H9 (cell line): ENCODE measurements around the gene NEK6. TPM values are rescaled to one million over a fixed set of nuclear protein-coding genes. Genes with fewer than 3 reads are reported as not detected.

Source experiments
- DNase-seq: peaks from one replicate; pipeline ENCODE4 v3.0.0-alpha.2; 2017
- H2AFZ ChIP-seq: one replicate; pipeline ENCODE4 v1.6.1; 2013; ENCODE audit warnings: mild to moderate bottlenecking, low read length, control low read depth, moderate library complexity
- H2AK5ac ChIP-seq: 2 replicates; pipeline ENCODE4 v1.6.1; 2013; ENCODE audit warnings: low read length, control low read depth, mixed read lengths; ENCODE audit not compliant: insufficient read length
- H2BK120ac ChIP-seq: one replicate; pipeline ENCODE4 v1.6.1; 2013; ENCODE audit warnings: low read depth, mild to moderate bottlenecking, low read length, control low read depth, inconsistent platforms; ENCODE audit not compliant: poor library complexity, severe bottlenecking
- H2BK12ac ChIP-seq: 2 replicates; pipeline ENCODE4 v1.6.1; 2013; ENCODE audit warnings: low read length, control low read depth, mixed read lengths, low read depth; ENCODE audit not compliant: insufficient read length
- H2BK15ac ChIP-seq: 2 replicates; pipeline ENCODE4 v1.6.1; 2013; ENCODE audit warnings: low read depth, low read length, control low read depth
- H2BK20ac ChIP-seq: one replicate; pipeline ENCODE4 v1.6.1; 2013; ENCODE audit warnings: low read depth, mild to moderate bottlenecking, low read length, control low read depth, inconsistent platforms; ENCODE audit not compliant: poor library complexity, severe bottlenecking
- H2BK5ac ChIP-seq: 2 replicates; pipeline ENCODE4 v1.6.1; 2013; ENCODE audit warnings: low read length, control low read depth, mixed read lengths; ENCODE audit not compliant: insufficient read length
- H3K14ac ChIP-seq: 2 replicates; pipeline ENCODE4 v1.6.1; 2013; ENCODE audit warnings: low read length, control low read depth; ENCODE audit not compliant: insufficient read depth
- H3K18ac ChIP-seq: 2 replicates; pipeline ENCODE4 v1.6.1; 2013; ENCODE audit warnings: low read depth, mild to moderate bottlenecking, mixed read lengths, low read length, control low read depth; ENCODE audit not compliant: insufficient read length
- H3K23ac ChIP-seq: 2 replicates; pipeline ENCODE4 v1.6.1; 2013; ENCODE audit warnings: low read length, control low read depth, mixed read lengths, low read depth; ENCODE audit not compliant: insufficient read length
- H3K23me2 ChIP-seq: 2 replicates; pipeline ENCODE4 v1.6.1; 2013; ENCODE audit warnings: low read depth, mild to moderate bottlenecking, mixed read lengths, low read length, control low read depth; ENCODE audit not compliant: insufficient read length, poor library complexity, severe bottlenecking
- H3K27ac ChIP-seq: 2 replicates; pipeline ENCODE4 v1.5.1; 2013; ENCODE audit warnings: low read length, control low read depth, mixed read lengths, low read depth; ENCODE audit not compliant: insufficient read length
- H3K27me3 ChIP-seq: 2 replicates; pipeline ENCODE4 v1.6.1; 2013; ENCODE audit warnings: low read length, control low read depth, inconsistent platforms; ENCODE audit not compliant: insufficient read depth
- H3K4ac ChIP-seq: 2 replicates; pipeline ENCODE4 v1.6.1; 2013; ENCODE audit warnings: low read depth, mild to moderate bottlenecking, control low read depth, inconsistent platforms, low read length, moderate library complexity
- H3K4me1 ChIP-seq: 2 replicates; pipeline ENCODE4 v1.6.1; 2013; ENCODE audit warnings: low read length, control low read depth, inconsistent platforms; ENCODE audit not compliant: insufficient read depth
- H3K4me2 ChIP-seq: 2 replicates; pipeline ENCODE4 v1.6.1; 2013; ENCODE audit warnings: low read length, control low read depth, mixed read lengths; ENCODE audit not compliant: insufficient read length, insufficient read depth
- H3K56ac ChIP-seq: 2 replicates; pipeline ENCODE4 v1.6.1; 2013; ENCODE audit warnings: low read depth, mild to moderate bottlenecking, mixed read lengths, low read length, control low read depth; ENCODE audit not compliant: insufficient read length
- H3K79me1 ChIP-seq: 2 replicates; pipeline ENCODE4 v1.6.1; 2013; ENCODE audit warnings: low read depth, mild to moderate bottlenecking, moderate library complexity, low read length, control low read depth, inconsistent platforms; ENCODE audit not compliant: insufficient read depth, poor library complexity, severe bottlenecking
- H3K79me2 ChIP-seq: 2 replicates; pipeline ENCODE4 v1.6.1; 2013; ENCODE audit warnings: low read length, control low read depth, inconsistent platforms; ENCODE audit not compliant: insufficient read depth
- H3K9ac ChIP-seq: 2 replicates; pipeline ENCODE4 v1.6.1; 2013; ENCODE audit warnings: low read length, control low read depth, mixed read lengths; ENCODE audit not compliant: insufficient read length; ENCODE audit errors: extremely low read depth
- H3K9me3 ChIP-seq: one replicate; pipeline ENCODE4 v1.6.1; 2013; ENCODE audit warnings: low read depth, low read length, inconsistent platforms; ENCODE audit not compliant: control insufficient read depth
- H3T11ph ChIP-seq: one replicate; pipeline ENCODE4 v1.6.1; 2013; ENCODE audit warnings: mild to moderate bottlenecking, low read length, control low read depth, inconsistent platforms
- H4K20me1 ChIP-seq: one replicate; pipeline ENCODE4 v1.6.1; 2013; ENCODE audit not compliant: control insufficient read depth, insufficient read length, insufficient read depth
- H4K5ac ChIP-seq: 2 replicates; pipeline ENCODE4 v1.6.1; 2013; ENCODE audit warnings: low read depth, mild to moderate bottlenecking, mixed read lengths, low read length, control low read depth; ENCODE audit not compliant: insufficient read length
- H4K8ac ChIP-seq: replicated peaks from 2 replicates; pipeline ENCODE4 v1.6.1; 2013; ENCODE audit warnings: low read length, control low read depth, mixed read lengths, low read depth; ENCODE audit not compliant: insufficient read length
- H4K91ac ChIP-seq: 2 replicates; pipeline ENCODE4 v1.6.1; 2013; ENCODE audit warnings: low read depth, mild to moderate bottlenecking, moderate library complexity, mixed read lengths, low read length, control low read depth; ENCODE audit not compliant: insufficient read length
- H3K27ac Mint-ChIP-seq, 3 experiments: 2 replicates in 2 of 3; 3 replicates in 1 of 3; pipeline ENCODE4 v1.8.0; 2020 to 2021; ENCODE audit warnings: mixed read lengths in 3 of 3, mild to moderate bottlenecking in 1 of 3, moderate library complexity in 1 of 3
- H3K27me3 Mint-ChIP-seq: 2 replicates; pipeline ENCODE4 v1.8.0; 2021; ENCODE audit warnings: low read depth, mild to moderate bottlenecking, moderate library complexity, mixed read lengths
- H3K36me3 Mint-ChIP-seq, 3 experiments: 2 replicates in 2 of 3; 3 replicates in 1 of 3; pipeline ENCODE4 v1.8.0; 2020 to 2021; ENCODE audit warnings: low read depth in 3 of 3, mixed read lengths in 3 of 3; ENCODE audit not compliant: insufficient read depth in 1 of 3
- H3K4me1 Mint-ChIP-seq, 2 experiments: 2 replicates each; pipeline ENCODE4 v1.8.0; 2020; ENCODE audit warnings: mixed read lengths in 2 of 2
- H3K4me3 Mint-ChIP-seq, 2 experiments: 2 replicates in 1 of 2; 3 replicates in 1 of 2; pipeline ENCODE4 v1.8.0; 2020 to 2021; ENCODE audit warnings: mild to moderate bottlenecking in 2 of 2, mixed read lengths in 2 of 2, moderate library complexity in 1 of 2
- H3K9me3 Mint-ChIP-seq, 2 experiments: 2 replicates in 1 of 2; 3 replicates in 1 of 2; pipeline ENCODE4 v1.8.0; 2020; ENCODE audit warnings: mild to moderate bottlenecking in 2 of 2, mixed read lengths in 2 of 2, moderate library complexity in 1 of 2
- WGBS: extraction: QIAGEN DNeasy Blood & Tissue Kit; methylation state at CpG from one replicate; pipeline ENCODE4 v1.1.7; 2013; ENCODE audit warnings: missing lambda C conversion rate, low lambda C conversion rate, mixed read lengths; ENCODE audit not compliant: insufficient read length; ENCODE audit errors: extremely low coverage; 5-methylcytosine and 5-hydroxymethylcytosine counted together
- total RNA-seq: library from RNA; stranded (reverse); gene quantifications from 2 replicates; pipeline ENCODE4 v1.2.1, GENCODE V29; 2021
- TF ChIP-seq, protein P1 (sequence below): fragments of 200-600 bp; sonication (generic); conservative IDR thresholded peaks from 3 replicates; pipeline ENCODE4 v1.8.0; 2021; ENCODE audit warnings: antibody characterized with exemption, mild to moderate bottlenecking

NEK6 gene
- total RNA-seq, 1 experiment from 2014 or later: 14.3 TPM

- Histone ChIP-seq H3K23ac (no peak overlapping the region), H2AFZ (no peak overlapping the region), H2BK12ac (no peak overlapping the region), H3K79me2 (no peaks in the 10 kb centered on the region), H3K14ac (no peak overlapping the region; the same call in 1 of the 2 replicates), H3K9me3 (no peaks in the 10 kb centered on the region), H3K9ac (no peak overlapping the region), H3K27ac (no peak overlapping the region), H2AK5ac (no peak overlapping the region), H4K8ac (no peak overlapping the region), H3K27me3 (no peaks in the 10 kb centered on the region), H3K4ac (no peak overlapping the region), H4K91ac (no peak overlapping the region), H2BK120ac (no peak overlapping the region), H3K4me2 (no peak overlapping the region), H3K18ac (no peak overlapping the region), H4K5ac (no peak overlapping the region), H2BK20ac (no peak overlapping the region), H3T11ph (no peak overlapping the region), H2BK5ac (no peak overlapping the region), H2BK15ac (no peak overlapping the region), H3K56ac (no peak overlapping the region), H3K4me1 (no peaks in the 10 kb centered on the region), H3K23me2 (peaks cover 2% of the 10 kb centered on the region), H4K20me1 (no peaks in the 10 kb centered on the region), H3K79me1 (no peaks in the 10 kb centered on the region)
- Mint-ChIP-seq H3K27me3 (no peaks in the 10 kb centered on the region; the same call in 1 of the 2 replicates), H3K36me3 (no peaks in the 10 kb centered on the region; a peak in 1 of 7 replicates), H3K9me3 (no peaks in the 10 kb centered on the region; a peak in 1 of 5 replicates), H3K27ac (no peak overlapping the region; a peak in 1 of 7 replicates), H3K4me1 (peaks cover 20 to 34% of the 10 kb centered on the region in 2 experiments), H3K4me3 (no peak overlapping the region)
- DNase-seq: no peak
- no CpG with 5 or more reads among the region's 21 CpGs for WGBS
- TF ChIP-seq, protein P1, sequence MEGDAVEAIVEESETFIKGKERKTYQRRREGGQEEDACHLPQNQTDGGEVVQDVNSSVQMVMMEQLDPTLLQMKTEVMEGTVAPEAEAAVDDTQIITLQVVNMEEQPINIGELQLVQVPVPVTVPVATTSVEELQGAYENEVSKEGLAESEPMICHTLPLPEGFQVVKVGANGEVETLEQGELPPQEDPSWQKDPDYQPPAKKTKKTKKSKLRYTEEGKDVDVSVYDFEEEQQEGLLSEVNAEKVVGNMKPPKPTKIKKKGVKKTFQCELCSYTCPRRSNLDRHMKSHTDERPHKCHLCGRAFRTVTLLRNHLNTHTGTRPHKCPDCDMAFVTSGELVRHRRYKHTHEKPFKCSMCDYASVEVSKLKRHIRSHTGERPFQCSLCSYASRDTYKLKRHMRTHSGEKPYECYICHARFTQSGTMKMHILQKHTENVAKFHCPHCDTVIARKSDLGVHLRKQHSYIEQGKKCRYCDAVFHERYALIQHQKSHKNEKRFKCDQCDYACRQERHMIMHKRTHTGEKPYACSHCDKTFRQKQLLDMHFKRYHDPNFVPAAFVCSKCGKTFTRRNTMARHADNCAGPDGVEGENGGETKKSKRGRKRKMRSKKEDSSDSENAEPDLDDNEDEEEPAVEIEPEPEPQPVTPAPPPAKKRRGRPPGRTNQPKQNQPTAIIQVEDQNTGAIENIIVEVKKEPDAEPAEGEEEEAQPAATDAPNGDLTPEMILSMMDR: no peak
These were observed 32.4 kb downstream of the NEK6 start for GRCh38 chr9:124290053-124290591.
